ENCODE results near the gene UTS2R.

DNA sequence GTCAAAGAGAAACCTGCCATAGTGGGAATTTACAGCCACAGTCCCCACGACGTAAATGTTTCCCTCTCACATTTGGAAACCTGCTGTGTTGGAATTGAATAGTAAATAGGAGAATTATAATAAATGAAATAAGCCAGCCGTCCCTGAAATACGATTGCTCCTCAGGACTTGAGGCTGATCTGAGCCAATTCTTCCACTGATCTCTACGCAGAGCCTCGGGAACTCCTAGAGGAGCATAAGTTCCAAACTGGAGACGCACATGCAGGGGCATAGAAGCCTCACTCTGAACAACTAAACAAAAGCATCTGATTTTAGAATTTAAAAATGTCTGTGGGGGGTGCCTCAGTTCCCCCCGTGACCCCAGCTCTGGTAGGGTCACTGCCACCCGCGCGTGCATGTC is 22.7 kb upstream of the UTS2R start:
- TF ChIP-seq GATA1 (IDR thresholded peaks at IDR 0.05; ENCODE audit: low read depth, low read length) = no peak
- TF ChIP-seq POLR2A (IDR thresholded peaks at IDR 0.05; ENCODE audit: low read length) = no peak

All from erythroblast (primary cell).